IMR-90 (cell line): ENCODE data around the gene TMEM263. TPM values are rescaled to one million over a fixed set of nuclear protein-coding genes. Genes with fewer than 3 reads are reported as not detected.
"Not testable (repeated sequence)": the region's sequence is repeated elsewhere in the genome, so short reads cannot be mapped to it uniquely, and the experiment has no call there.

Experiments used
- ATAC-seq: fragments of 200-7000 bp; cut with Tn5 transposase; 2 replicates; pipeline ENCODE4 v1.9.1; 2020; ENCODE audit warnings: low read depth, mild to moderate bottlenecking, moderate library complexity
- BruUV-seq: library from RNA; stranded (reverse); fragments of 400-500 nt; replicated peaks from 2 replicates; lab custom pipeline; 2021; lab: Mats Ljungman, UMichigan
- CTCF ChIA-PET: fragments of 300-600 bp; formaldehyde crosslinking; extraction: SDS; loops from one replicate; lab custom pipeline; 2021; ENCODE audit warnings: antibody characterized with exemption; lab: Yijun Ruan, JAX
- POLR2A ChIA-PET: fragments of 300-600 bp; sonication (Branson Sonifier 250); formaldehyde crosslinking; loops from one replicate; lab custom pipeline; 2022; ENCODE audit warnings: antibody characterized with exemption; ENCODE audit not compliant: unreplicated experiment; lab: Charles Lee
- DNase-seq: peaks from one replicate; pipeline ENCODE4 v3.0.0; 2013
- H2AFZ ChIP-seq: replicated peaks from 2 replicates; pipeline ENCODE3; 2013; ENCODE audit warnings: low read length, mild to moderate bottlenecking; ENCODE audit not compliant: poor library complexity
- H2AK5ac ChIP-seq: 2 replicates; pipeline ENCODE4 v1.6.1; 2013; ENCODE audit warnings: low read depth, low read length, inconsistent platforms
- H2AK9ac ChIP-seq: replicated peaks from 2 replicates; pipeline ENCODE3; 2013; ENCODE audit warnings: mild to moderate bottlenecking, low read depth, low read length, moderate library complexity; ENCODE audit not compliant: poor library complexity
- H2BK120ac ChIP-seq: 2 replicates; pipeline ENCODE4 v1.6.1; 2013; ENCODE audit warnings: low read depth, low read length, inconsistent platforms
- H2BK15ac ChIP-seq: 3 replicates; pipeline ENCODE4 v1.6.1; 2013; ENCODE audit warnings: low read depth, low read length, inconsistent platforms
- H2BK20ac ChIP-seq: 2 replicates; pipeline ENCODE4 v1.6.1; 2013; ENCODE audit warnings: low read depth, mild to moderate bottlenecking, inconsistent platforms, low read length, moderate library complexity
- H2BK5ac ChIP-seq: 2 replicates; pipeline ENCODE4 v1.6.1; 2013; ENCODE audit warnings: mild to moderate bottlenecking, low read depth, low read length, inconsistent platforms; ENCODE audit not compliant: poor library complexity, severe bottlenecking
- H3K14ac ChIP-seq: replicated peaks from 2 replicates; pipeline ENCODE4 v1.6.1; 2013; ENCODE audit warnings: low read depth, low read length, inconsistent platforms
- H3K18ac ChIP-seq: 2 replicates; pipeline ENCODE4 v1.6.1; 2013; ENCODE audit warnings: low read depth, low read length, control low read depth
- H3K23ac ChIP-seq: 2 replicates; pipeline ENCODE4 v1.6.1; 2013; ENCODE audit warnings: low read depth, low read length, inconsistent platforms
- H3K27ac ChIP-seq: 2 replicates; pipeline ENCODE4 v1.5.1; 2013; ENCODE audit warnings: mild to moderate bottlenecking, control low read depth, low read length; ENCODE audit not compliant: insufficient read depth
- H3K27me3 ChIP-seq: 2 replicates; pipeline ENCODE4 v1.6.1; 2013; ENCODE audit warnings: low read length; ENCODE audit not compliant: control insufficient read depth, insufficient read depth
- H3K36me3 ChIP-seq: 2 replicates; pipeline ENCODE4 v1.6.1; 2013; ENCODE audit warnings: low read length, mixed read lengths; ENCODE audit not compliant: control insufficient read depth, insufficient read depth
- H3K4ac ChIP-seq: 2 replicates; pipeline ENCODE4 v1.6.1; 2013; ENCODE audit warnings: low read depth, low read length, inconsistent platforms
- H3K4me1 ChIP-seq: 2 replicates; pipeline ENCODE4 v1.6.1; 2013; ENCODE audit warnings: low read length, mixed read lengths; ENCODE audit not compliant: control insufficient read depth, insufficient read depth
- H3K4me2 ChIP-seq: 2 replicates; pipeline ENCODE4 v1.6.1; 2013; ENCODE audit warnings: low read depth, mild to moderate bottlenecking, control low read depth, low read length, moderate library complexity
- H3K4me3 ChIP-seq: 2 replicates; pipeline ENCODE4 v1.5.1; 2013; ENCODE audit warnings: low read depth, mild to moderate bottlenecking, control low read depth, low read length, moderate library complexity; ENCODE audit not compliant: insufficient read depth
- H3K56ac ChIP-seq: 2 replicates; pipeline ENCODE4 v1.6.1; 2013; ENCODE audit warnings: low read length, inconsistent platforms; ENCODE audit not compliant: insufficient read depth; ENCODE audit errors: extremely low read depth
- H3K79me1 ChIP-seq, 2 experiments: 2 replicates each; pipeline ENCODE4 v1.6.1; 2013; ENCODE audit warnings: low read length in 2 of 2, inconsistent platforms in 1 of 2, low read depth in 1 of 2
- H3K9ac ChIP-seq: 2 replicates; pipeline ENCODE4 v1.6.1; 2013; ENCODE audit warnings: low read depth, low read length, control low read depth
- H3K9me1 ChIP-seq: 2 replicates; pipeline ENCODE4 v1.6.1; 2013; ENCODE audit warnings: low read length, inconsistent platforms; ENCODE audit not compliant: insufficient read depth
- H3K9me3 ChIP-seq: 2 replicates; pipeline ENCODE4 v1.6.1; 2013; ENCODE audit warnings: low read length; ENCODE audit not compliant: control insufficient read depth, insufficient read depth
- H4K20me1 ChIP-seq: 2 replicates; pipeline ENCODE4 v1.6.1; 2013; ENCODE audit warnings: low read length, inconsistent platforms; ENCODE audit not compliant: insufficient read depth
- H4K5ac ChIP-seq: 2 replicates; pipeline ENCODE4 v1.6.1; 2013; ENCODE audit warnings: mild to moderate bottlenecking, low read depth, low read length, control low read depth
- H4K8ac ChIP-seq, 2 experiments: 2 replicates each; pipeline ENCODE4 v1.6.1; 2013; ENCODE audit warnings: low read depth in 2 of 2, low read length in 2 of 2, control low read depth in 1 of 2, inconsistent platforms in 1 of 2
- H4K91ac ChIP-seq: 2 replicates; pipeline ENCODE4 v1.6.1; 2013; ENCODE audit warnings: low read depth, low read length, inconsistent platforms; ENCODE audit not compliant: insufficient read depth
- WGBS, 2 experiments: methylation state at CpG; one replicate each; pipeline versions ENCODE4 v1.1.5 to v1.1.7; 2013; ENCODE audit warnings: missing lambda C conversion rate in 2 of 2; ENCODE audit not compliant: insufficient read length in 1 of 2; ENCODE audit errors: extremely low coverage in 2 of 2; 5-methylcytosine and 5-hydroxymethylcytosine counted together
- dilution Hi-C: fragments of 300-500 bp; cut with HindIII; formaldehyde crosslinking; loops from one replicate; pipeline ENCODE4 v1.14.3; 2018; ENCODE audit warnings: low sequenced_read_pairs; ENCODE audit not compliant: unreplicated experiment
- in situ Hi-C: fragments of 300-500 bp; cut with MboI; formaldehyde crosslinking; loops from 3 replicates; pipeline ENCODE4 v1.14.3; 2019; ENCODE audit warnings: low sequenced_read_pairs, inconsistent platforms, mixed read lengths
- intact Hi-C: fragments of 100-400 bp; cut with micrococcal nuclease; formaldehyde crosslinking; loops from 2 replicates; pipeline ENCODE4 v1.10.0; 2022
- polyA plus RNA-seq, 3 experiments: library from polyadenylated mRNA; depleted of rRNA; stranded (reverse); fragments of >200 nt; gene quantifications; 2 replicates each; pipeline ENCODE4 v1.2.3, GENCODE V29; 2012; ENCODE audit warnings: low replicate concordance in 1 of 3
- total RNA-seq: library from RNA; depleted of rRNA; stranded (reverse); fragments of >200 nt; gene quantifications from 2 replicates; pipeline ENCODE4 v1.2.3, GENCODE V29; 2012

TMEM263 gene
- total and polyA plus RNA-seq, 2 of the 4 experiments (the other 2 are of a cell fraction) = 47.9 to 99.7 TPM

- H3K36me3 ChIP-seq, POLR2A ChIA-PET, in situ Hi-C loops, CTCF ChIA-PET, H3K9ac ChIP-seq, ATAC-seq, H2BK20ac ChIP-seq, H3K4me3 ChIP-seq, H3K14ac ChIP-seq, dilution Hi-C loops, H3K4me1 ChIP-seq, H3K23ac ChIP-seq, H4K8ac ChIP-seq, H4K5ac ChIP-seq, H2AK5ac ChIP-seq, H2BK120ac ChIP-seq, H3K4me2 ChIP-seq, H3K27ac ChIP-seq, H4K20me1 ChIP-seq, H3K56ac ChIP-seq, H4K91ac ChIP-seq, H3K4ac ChIP-seq, H3K79me1 ChIP-seq, H3K9me1 ChIP-seq, H3K18ac ChIP-seq, H2AFZ ChIP-seq, H3K27me3 ChIP-seq, DNase-seq, H2BK15ac ChIP-seq, H2AK9ac ChIP-seq, BruUV-seq, intact Hi-C loops, H2BK5ac ChIP-seq, H3K9me3 ChIP-seq: not testable (repeated sequence)
- 100% methylated on average over 1 of the region's 4 CpGs; no CpG with 5 or more reads in 1 of the 2 experiments for WGBS, 2 experiments
Observed at GRCh38 chr12:107002665-107003064, 47.0 kb downstream of the TMEM263 start.
